Urinary bladder (tissue), 4 donors: ENCODE measurements around the gene ALB. TPM values are rescaled to one million over a fixed set of nuclear protein-coding genes. Genes with fewer than 3 reads are reported as not detected.

ENCODE experiments used
- DNase-seq: peaks from one replicate; pipeline ENCODE4 v3.0.0-alpha.2; 2015; ENCODE audit errors: extremely low spot score
- H3K27ac ChIP-seq: one replicate; pipeline ENCODE4 v1.5.1; 2013; ENCODE audit warnings: low read depth, mild to moderate bottlenecking, moderate library complexity
- H3K36me3 ChIP-seq: one replicate; pipeline ENCODE4 v1.6.1; 2013; ENCODE audit warnings: mild to moderate bottlenecking, moderate library complexity; ENCODE audit not compliant: insufficient read depth
- H3K4me1 ChIP-seq: one replicate; pipeline ENCODE4 v1.6.1; 2013; ENCODE audit warnings: mild to moderate bottlenecking, moderate library complexity; ENCODE audit not compliant: insufficient read depth
- H3K4me3 ChIP-seq: one replicate; pipeline ENCODE4 v1.5.1; 2013; ENCODE audit warnings: low read depth, low read length
- WGBS: extraction: QIAGEN DNeasy Blood & Tissue Kit; methylation state at CpG from one replicate; pipeline ENCODE4 v1.1.7; 2013; 5-methylcytosine and 5-hydroxymethylcytosine counted together
- polyA plus RNA-seq: library from polyadenylated mRNA; stranded (reverse); fragments of 200-250 nt; gene quantifications from one replicate; pipeline ENCODE4 v1.2.3, GENCODE V29; 2013
- total RNA-seq: library from RNA; depleted of rRNA; stranded (reverse); fragments of >200 nt; gene quantifications from one replicate; pipeline ENCODE4 v1.2.3, GENCODE V29; 2014
- donor health status: healthy with polysubstance abuse.
- donor health status: healthy.

Gene ALB
- total and polyA plus RNA-seq, 2 donors = 0.32 to 20.0 TPM

DNA sequence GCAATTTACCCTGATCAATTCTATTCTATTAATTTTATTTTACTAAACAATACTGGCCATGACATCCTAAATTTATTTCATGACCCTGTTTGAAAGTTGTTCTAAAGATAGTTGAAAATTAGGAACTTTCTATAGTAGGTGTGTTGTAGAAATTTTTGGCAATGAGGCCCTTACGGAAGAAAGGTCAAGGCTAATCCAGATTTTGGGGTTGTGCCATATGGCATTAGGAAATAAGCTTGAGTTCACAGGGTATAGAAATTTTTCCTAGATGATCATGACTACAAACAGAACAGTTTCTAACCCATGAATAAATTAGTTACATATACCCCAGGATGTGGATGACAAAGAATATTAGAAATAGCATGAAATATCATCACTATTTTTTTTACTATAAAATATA lies 7.8 kb upstream of the ALB start:
- DNase-seq = no peak
- H3K27ac ChIP-seq = no peak overlapping the region
- no peaks in the 10 kb centered on the region for H3K36me3 ChIP-seq
- WGBS = 73% methylated on average over 1 of the region's 1 CpG
- H3K4me3 ChIP-seq = no peak overlapping the region
- no peaks in the 10 kb centered on the region for H3K4me1 ChIP-seq

DNA sequence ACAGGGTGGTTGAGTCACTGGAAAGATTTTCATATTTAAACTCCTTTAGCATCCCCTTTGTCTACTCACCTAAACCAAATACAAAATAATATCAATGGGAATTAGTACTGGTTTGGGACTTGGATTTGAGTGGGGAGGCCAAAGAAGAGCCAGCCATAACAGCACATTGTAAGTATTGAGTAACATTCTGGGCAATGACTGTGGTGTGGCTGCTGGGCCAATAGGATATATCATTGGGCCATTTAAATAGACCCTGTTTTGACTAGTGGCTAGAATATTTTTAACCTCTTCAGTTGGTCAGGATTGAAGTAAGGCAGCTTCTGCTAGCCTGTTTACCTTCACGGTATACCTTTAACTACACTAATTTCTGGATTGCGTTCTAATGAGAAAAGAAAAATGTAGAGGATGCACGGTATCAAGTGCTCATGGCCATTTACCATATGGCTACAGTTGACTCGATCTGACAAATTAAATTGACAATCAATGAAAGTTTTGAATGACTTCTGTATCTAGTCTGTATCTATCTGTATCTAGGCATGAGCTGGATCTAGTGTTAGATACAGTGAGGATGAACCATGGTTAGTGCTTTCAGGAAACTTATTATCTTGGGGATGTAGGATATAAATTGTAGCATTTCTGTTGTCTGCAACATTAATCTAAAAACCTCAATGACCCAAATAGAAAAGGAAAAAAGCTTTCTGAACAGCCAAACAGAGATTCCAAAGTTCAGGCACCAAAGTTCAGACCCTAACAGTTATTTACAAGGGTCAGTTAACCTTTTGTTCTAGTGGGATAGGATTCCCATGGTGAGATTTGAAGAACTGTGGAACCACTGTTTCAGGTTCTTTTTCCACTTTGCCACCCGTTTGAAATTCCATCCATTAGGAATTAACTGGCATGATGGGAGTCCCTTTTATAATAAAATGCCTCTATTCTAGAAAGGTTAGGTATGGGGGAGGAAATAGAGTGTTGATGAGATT lies 6.8 kb upstream of the ALB start:
- no peak for DNase-seq
- H3K27ac ChIP-seq = no peak overlapping the region
- no peaks in the 10 kb centered on the region for H3K36me3 ChIP-seq
- WGBS = 86% methylated on average over 5 of the region's 5 CpGs
- no peak overlapping the region for H3K4me3 ChIP-seq
- H3K4me1 ChIP-seq = no peaks in the 10 kb centered on the region

DNA sequence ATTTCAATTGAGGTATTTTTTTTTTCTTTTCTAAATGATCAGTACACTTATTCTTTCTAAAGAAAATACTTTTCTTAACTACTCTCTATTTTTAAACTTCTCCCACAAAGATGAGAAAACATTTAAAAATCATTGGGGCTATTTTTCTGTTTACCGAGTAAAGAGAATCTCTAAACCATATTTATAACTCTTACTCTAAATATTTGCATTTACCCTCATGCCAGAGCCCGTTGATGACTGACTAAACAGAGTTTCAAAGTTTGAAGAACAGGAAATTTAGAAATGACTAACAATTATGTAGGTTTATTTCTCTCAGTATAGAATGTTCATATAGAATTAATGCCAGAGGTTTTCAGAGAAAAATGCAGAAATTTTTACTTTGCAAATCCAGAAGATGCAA lies 2.7 kb upstream of the ALB start:
- 43% methylated on average over 2 of the region's 2 CpGs for WGBS
- no peak for DNase-seq
- Histone ChIP-seq H3K36me3 (no peaks in the 10 kb centered on the region), H3K4me1 (no peaks in the 10 kb centered on the region), H3K27ac (no peak overlapping the region), H3K4me3 (no peak overlapping the region)

DNA sequence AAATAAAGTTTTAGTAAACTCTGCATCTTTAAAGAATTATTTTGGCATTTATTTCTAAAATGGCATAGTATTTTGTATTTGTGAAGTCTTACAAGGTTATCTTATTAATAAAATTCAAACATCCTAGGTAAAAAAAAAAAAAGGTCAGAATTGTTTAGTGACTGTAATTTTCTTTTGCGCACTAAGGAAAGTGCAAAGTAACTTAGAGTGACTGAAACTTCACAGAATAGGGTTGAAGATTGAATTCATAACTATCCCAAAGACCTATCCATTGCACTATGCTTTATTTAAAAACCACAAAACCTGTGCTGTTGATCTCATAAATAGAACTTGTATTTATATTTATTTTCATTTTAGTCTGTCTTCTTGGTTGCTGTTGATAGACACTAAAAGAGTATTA lies 370 bp downstream of the ALB start:
- Histone ChIP-seq H3K4me3 (no peak overlapping the region), H3K27ac (no peak overlapping the region), H3K36me3 (no peaks in the 10 kb centered on the region), H3K4me1 (no peaks in the 10 kb centered on the region)
- 98% methylated on average over 1 of the region's 1 CpG for WGBS
- no peak for DNase-seq

DNA sequence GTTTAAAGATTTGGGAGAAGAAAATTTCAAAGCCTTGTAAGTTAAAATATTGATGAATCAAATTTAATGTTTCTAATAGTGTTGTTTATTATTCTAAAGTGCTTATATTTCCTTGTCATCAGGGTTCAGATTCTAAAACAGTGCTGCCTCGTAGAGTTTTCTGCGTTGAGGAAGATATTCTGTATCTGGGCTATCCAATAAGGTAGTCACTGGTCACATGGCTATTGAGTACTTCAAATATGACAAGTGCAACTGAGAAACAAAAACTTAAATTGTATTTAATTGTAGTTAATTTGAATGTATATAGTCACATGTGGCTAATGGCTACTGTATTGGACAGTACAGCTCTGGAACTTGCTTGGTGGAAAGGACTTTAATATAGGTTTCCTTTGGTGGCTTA lies 1.1 kb downstream of the ALB start:
- no peak for DNase-seq
- H3K36me3 ChIP-seq = no peaks in the 10 kb centered on the region
- 87% methylated on average over 2 of the region's 2 CpGs for WGBS
- H3K4me3 ChIP-seq = no peak overlapping the region
- no peaks in the 10 kb centered on the region for H3K4me1 ChIP-seq
- no peak overlapping the region for H3K27ac ChIP-seq

DNA sequence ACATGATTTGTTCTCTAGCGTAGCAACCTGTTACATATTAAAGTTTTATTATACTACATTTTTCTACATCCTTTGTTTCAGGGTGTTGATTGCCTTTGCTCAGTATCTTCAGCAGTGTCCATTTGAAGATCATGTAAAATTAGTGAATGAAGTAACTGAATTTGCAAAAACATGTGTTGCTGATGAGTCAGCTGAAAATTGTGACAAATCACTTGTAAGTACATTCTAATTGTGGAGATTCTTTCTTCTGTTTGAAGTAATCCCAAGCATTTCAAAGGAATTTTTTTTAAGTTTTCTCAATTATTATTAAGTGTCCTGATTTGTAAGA lies 2.4 kb downstream of the ALB start:
- Histone ChIP-seq H3K27ac (no peak overlapping the region), H3K4me1 (no peaks in the 10 kb centered on the region), H3K4me3 (no peak overlapping the region), H3K36me3 (no peaks in the 10 kb centered on the region)
- WGBS = 99% methylated on average over 1 of the region's 1 CpG
- DNase-seq = no peak

DNA sequence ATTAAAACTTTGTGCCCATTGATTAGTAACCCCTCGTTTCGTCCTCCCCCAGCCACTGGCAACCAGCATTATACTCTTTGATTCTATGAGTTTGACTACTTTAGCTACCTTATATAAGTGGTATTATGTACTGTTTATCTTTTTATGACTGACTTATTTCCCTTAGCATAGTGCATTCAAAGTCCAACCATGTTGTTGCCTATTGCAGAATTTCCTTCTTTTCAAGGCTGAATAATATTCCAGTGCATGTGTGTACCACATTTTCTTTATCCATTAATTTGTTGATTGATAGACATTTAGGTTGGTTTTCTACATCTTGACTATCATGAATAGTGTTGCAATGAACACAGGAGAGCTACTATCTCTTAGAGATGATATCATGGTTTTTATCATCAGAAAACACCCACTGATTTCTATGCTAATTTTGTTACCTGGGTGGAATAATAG lies 3.2 kb downstream of the ALB start:
- WGBS = 93% methylated on average over 2 of the region's 2 CpGs
- no peak for DNase-seq
- Histone ChIP-seq H3K36me3 (no peaks in the 10 kb centered on the region), H3K4me3 (no peak overlapping the region), H3K27ac (no peak overlapping the region), H3K4me1 (no peaks in the 10 kb centered on the region)

DNA sequence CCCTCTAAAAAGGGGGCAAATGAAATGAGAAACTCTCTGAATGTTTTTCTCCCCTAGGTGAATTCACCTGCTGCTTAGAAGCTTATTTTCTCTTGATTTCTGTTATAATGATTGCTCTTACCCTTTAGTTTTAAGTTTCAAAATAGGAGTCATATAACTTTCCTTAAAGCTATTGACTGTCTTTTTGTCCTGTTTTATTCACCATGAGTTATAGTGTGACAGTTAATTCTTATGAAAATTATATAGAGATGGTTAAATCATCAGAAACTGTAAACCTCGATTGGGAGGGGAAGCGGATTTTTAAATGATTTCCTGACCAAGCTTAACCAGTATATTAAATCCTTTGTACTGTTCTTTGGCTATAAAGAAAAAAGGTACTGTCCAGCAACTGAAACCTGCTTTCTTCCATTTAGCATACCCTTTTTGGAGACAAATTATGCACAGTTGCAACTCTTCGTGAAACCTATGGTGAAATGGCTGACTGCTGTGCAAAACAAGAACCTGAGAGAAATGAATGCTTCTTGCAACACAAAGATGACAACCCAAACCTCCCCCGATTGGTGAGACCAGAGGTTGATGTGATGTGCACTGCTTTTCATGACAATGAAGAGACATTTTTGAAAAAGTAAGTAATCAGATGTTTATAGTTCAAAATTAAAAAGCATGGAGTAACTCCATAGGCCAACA lies 4.2 kb downstream of the ALB start:
- Histone ChIP-seq H3K36me3 (no peaks in the 10 kb centered on the region), H3K27ac (no peak overlapping the region), H3K4me3 (no peak overlapping the region), H3K4me1 (no peaks in the 10 kb centered on the region)
- WGBS = 68% methylated on average over 4 of the region's 4 CpGs
- DNase-seq = no peak

DNA sequence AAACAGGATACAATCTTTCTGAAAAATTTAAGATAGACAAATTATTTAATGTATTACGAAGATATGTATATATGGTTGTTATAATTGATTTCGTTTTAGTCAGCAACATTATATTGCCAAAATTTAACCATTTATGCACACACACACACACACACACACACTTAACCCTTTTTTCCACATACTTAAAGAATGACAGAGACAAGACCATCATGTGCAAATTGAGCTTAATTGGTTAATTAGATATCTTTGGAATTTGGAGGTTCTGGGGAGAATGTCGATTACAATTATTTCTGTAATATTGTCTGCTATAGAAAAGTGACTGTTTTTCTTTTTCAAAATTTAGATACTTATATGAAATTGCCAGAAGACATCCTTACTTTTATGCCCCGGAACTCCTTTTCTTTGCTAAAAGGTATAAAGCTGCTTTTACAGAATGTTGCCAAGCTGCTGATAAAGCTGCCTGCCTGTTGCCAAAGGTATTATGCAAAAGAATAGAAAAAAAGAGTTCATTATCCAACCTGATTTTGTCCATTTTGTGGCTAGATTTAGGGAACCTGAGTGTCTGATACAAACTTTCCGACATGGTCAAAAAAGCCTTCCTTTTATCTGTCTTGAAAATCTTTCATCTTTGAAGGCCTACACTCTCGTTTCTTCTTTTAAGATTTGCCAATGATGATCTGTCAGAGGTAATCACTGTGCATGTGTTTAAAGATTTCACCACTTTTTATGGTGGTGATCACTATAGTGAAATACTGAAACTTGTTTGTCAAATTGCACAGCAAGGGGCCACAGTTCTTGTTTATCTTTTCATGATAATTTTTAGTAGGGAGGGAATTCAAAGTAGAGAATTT lies 5.2 kb downstream of the ALB start:
- H3K36me3 ChIP-seq = no peaks in the 10 kb centered on the region
- H3K27ac ChIP-seq = no peak overlapping the region
- DNase-seq = no peak
- WGBS = 56% methylated on average over 6 of the region's 6 CpGs
- no peak overlapping the region for H3K4me3 ChIP-seq
- H3K4me1 ChIP-seq = no peaks in the 10 kb centered on the region

DNA sequence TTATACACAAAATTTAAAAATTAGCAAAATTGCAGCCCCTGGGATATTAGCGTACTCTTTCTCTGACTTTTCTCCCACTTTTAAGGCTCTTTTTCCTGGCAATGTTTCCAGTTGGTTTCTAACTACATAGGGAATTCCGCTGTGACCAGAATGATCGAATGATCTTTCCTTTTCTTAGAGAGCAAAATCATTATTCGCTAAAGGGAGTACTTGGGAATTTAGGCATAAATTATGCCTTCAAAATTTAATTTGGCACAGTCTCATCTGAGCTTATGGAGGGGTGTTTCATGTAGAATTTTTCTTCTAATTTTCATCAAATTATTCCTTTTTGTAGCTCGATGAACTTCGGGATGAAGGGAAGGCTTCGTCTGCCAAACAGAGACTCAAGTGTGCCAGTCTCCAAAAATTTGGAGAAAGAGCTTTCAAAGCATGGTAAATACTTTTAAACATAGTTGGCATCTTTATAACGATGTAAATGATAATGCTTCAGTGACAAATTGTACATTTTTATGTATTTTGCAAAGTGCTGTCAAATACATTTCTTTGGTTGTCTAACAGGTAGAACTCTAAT lies 6.0 kb downstream of the ALB start:
- no peak overlapping the region for H3K27ac ChIP-seq
- no peak for DNase-seq
- H3K36me3 ChIP-seq = no peaks in the 10 kb centered on the region
- H3K4me1 ChIP-seq = no peaks in the 10 kb centered on the region
- WGBS = 84% methylated on average over 8 of the region's 8 CpGs
- no peak overlapping the region for H3K4me3 ChIP-seq

DNA sequence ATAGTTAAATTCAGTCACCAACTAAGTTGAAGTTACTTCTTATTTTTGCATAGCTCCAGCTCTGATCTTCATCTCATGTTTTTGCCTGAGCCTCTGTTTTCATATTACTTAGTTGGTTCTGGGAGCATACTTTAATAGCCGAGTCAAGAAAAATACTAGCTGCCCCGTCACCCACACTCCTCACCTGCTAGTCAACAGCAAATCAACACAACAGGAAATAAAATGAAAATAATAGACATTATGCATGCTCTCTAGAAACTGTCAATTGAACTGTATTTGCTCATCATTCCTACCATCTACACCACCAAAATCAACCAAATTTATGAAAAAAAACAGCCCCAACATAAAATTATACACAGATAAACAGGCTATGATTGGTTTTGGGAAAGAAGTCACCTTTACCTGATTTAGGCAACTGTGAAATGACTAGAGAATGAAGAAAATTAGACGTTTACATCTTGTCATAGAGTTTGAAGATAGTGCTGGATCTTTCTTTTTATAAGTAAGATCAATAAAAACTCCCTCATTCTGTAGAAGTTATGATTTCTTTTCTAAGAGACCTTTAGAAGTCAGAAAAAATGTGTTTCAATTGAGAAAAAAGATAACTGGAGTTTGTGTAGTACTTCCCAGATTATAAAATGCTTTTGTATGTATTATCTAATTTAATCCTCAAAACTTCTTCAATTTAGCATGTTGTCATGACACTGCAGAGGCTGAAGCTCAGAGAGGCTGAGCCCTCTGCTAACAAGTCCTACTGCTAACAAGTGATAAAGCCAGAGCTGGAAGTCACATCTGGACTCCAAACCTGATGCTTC lies 7.0 kb downstream of the ALB start:
- WGBS = 80% methylated on average over 3 of the region's 3 CpGs
- H3K4me3 ChIP-seq = no peak overlapping the region
- H3K27ac ChIP-seq = no peak overlapping the region
- no peaks in the 10 kb centered on the region for H3K36me3 ChIP-seq
- H3K4me1 ChIP-seq = no peaks in the 10 kb centered on the region
- DNase-seq = no peak

DNA sequence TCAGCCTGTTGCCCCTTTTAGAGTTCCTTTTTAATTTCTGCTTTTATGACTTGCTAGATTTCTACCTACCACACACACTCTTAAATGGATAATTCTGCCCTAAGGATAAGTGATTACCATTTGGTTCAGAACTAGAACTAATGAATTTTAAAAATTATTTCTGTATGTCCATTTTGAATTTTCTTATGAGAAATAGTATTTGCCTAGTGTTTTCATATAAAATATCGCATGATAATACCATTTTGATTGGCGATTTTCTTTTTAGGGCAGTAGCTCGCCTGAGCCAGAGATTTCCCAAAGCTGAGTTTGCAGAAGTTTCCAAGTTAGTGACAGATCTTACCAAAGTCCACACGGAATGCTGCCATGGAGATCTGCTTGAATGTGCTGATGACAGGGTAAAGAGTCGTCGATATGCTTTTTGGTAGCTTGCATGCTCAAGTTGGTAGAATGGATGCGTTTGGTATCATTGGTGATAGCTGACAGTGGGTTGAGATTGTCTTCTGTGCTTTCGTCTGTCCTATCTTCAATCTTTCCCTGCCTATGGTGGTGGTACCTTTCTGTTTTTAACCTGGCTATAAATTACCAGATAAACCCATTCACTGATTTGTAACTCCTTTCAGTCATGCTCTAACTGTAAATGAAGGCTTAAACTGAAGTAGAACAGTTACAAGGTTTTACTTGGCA lies 7.8 kb downstream of the ALB start:
- 90% methylated on average over 8 of the region's 8 CpGs for WGBS
- no peaks in the 10 kb centered on the region for H3K36me3 ChIP-seq
- no peak overlapping the region for H3K4me3 ChIP-seq
- no peak for DNase-seq
- H3K4me1 ChIP-seq = no peaks in the 10 kb centered on the region
- H3K27ac ChIP-seq = no peak overlapping the region
